Posterior cingulate gyrus (tissue), 11 donors: ENCODE results near the gene SLC6A8.
"Not testable (repeated sequence)": the region's sequence is repeated elsewhere in the genome, so short reads cannot be mapped to it uniquely, and the experiment has no call there.

Experiments used
- DNase-seq, 10 donors: peaks; one replicate each; pipeline versions ENCODE4 v3.0.0 to v3.0.0-alpha.2; 2020 to 2021; ENCODE audit warnings: mixed read lengths in 3 of 10
- intact Hi-C: fragments of 100-400 bp; cut with DNase I; formaldehyde crosslinking; loops from one replicate; pipeline ENCODE4 v1.15.1; 2023

Gene SLC6A8

DNA sequence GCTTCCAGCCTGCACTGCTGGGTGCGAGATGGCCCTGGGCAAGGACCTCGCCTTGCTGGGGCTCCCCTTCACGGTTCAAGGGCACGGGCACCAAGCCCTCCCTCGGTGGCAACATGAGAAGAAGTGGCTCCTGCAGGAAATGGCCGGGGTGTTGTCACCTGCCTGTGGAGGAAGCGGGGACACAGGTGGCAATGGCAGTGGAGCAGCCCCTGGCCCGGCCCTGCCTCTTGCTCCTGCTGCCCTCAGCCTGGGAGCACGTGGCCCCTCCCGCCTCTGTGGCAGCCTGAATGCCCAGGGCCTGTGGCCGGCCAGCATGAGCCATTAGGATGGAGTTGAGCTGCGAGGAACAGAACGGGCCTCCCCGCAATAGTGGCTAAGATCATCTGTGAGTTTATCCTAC, 53.7 kb downstream of the SLC6A8 start:
- intact Hi-C loops: no loop called here
- peak in 2 of 10 donors; percentile 75 to 78 for DNase-seq

DNA sequence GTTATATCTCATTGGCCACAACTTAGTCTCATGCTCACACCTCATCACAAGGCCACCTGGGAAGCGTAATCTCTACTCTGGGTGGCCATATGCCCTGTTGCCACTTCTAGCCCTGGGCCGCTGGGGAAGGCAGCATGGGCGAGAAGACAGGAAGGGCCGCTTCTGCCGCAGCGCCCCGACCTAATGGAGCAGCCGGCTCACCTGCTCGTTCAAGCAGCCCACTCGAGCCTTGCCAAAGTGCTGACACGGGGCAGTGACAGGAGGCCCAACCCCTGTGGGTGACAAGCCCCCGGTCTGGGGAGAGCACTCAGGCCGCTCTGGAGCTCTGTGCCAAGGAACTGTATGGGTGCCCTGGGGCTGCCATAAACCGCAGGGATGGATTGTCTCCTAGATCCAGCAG, 54.4 kb downstream of the SLC6A8 start:
- peak in 2 of 10 donors; percentile 35 to 47 for DNase-seq
- intact Hi-C loops: not testable (repeated sequence)

DNA sequence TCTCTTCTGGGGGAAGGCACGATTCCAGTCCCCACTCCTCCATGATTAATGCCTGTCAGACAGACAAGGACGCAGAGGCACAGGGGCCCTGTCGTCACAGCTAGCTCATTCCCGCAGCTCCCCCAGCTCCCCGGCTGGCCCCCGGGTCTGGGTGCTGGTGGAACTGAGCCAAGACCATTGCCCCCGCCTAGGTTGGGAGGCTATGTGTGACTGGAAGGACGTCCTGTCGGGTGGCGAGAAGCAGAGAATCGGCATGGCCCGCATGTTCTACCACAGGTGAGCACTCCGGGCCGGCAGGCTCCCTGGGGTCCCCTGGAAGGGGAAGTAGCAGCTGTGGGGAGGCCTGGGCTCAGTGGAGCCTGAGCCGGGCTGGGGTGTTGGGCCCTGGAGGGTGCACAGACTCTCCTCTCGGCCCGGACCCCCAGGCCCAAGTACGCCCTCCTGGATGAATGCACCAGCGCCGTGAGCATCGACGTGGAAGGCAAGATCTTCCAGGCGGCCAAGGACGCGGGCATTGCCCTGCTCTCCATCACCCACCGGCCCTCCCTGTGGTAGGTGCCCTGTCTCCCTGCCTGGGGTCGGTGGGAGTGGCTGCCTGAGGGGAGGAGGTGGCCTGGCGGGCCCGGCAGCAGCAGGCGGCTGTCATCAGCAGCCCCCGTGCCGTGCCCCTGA, 55.2 kb downstream of the SLC6A8 start:
- intact Hi-C loops: not testable (repeated sequence)
- DNase-seq: peak in 3 of 10 donors; percentile 54 to 78 (median 76)

- DNase-seq: peak in 3 of 10 donors; percentile 43 to 64 (median 54)
- intact Hi-C loops: not testable (repeated sequence)
Observed at GRCh38 chrX:153743468-153744209, 55.9 kb downstream of the SLC6A8 start.

- DNase-seq: peak in 3 of 10 donors; percentile 61 to 82 (median 74)
- intact Hi-C loops: no loop called here
Observed at GRCh38 chrX:153744210-153745066, 56.7 kb downstream of the SLC6A8 start.

DNA sequence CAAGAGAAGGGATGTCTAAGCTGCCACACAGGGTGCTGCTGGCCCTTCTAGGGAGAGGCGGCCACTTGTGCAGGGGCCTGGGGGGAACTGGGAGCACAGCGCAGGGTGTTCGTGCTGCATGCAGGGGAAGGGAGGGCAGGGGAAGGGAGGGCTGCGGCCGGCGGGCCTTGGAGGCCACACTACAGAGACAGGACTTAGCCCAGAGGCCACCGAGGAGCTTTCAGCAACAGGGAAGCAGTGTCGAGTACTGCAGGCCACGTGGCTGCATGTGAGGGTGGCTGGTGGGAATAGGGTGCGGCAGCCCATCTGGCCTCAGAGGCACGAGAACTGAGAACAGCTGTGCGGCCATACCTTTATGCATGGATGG, 57.3 kb downstream of the SLC6A8 start:
- intact Hi-C loops: not testable (repeated sequence)
- DNase-seq: peak in 3 of 10 donors; percentile 19 to 58 (median 45)
